Measurements from ENCODE around the gene CCDC78.
A peak's percentile ranks its signal among the peaks of the same experiment; 100 is the strongest.
"Not testable (repeated sequence)": the region's sequence is repeated elsewhere in the genome, so short reads cannot be mapped to it uniquely, and the experiment has no call there.

The CCDC78 gene

DNA sequence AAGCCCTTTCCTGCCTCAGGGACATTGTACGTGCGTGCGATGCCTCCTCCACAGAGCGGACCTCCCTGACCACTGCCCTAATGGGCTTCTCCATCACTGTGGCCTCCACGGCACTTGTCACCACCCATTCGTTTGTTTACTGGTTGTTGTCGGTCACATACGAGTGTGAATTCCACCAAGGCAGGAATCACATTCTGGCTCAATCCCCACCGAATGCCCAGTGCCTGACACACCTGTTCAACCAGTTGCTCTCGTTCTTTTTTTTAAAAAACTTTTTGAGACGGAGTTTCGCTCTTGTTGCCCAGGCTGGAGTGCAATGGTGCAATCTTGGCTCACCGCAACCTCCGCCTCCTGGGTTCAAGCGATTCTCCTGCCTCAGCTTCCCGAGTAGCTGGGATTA is 35.0 kb downstream of the CCDC78 start:
- DNase-seq: not testable (repeated sequence)

DNA sequence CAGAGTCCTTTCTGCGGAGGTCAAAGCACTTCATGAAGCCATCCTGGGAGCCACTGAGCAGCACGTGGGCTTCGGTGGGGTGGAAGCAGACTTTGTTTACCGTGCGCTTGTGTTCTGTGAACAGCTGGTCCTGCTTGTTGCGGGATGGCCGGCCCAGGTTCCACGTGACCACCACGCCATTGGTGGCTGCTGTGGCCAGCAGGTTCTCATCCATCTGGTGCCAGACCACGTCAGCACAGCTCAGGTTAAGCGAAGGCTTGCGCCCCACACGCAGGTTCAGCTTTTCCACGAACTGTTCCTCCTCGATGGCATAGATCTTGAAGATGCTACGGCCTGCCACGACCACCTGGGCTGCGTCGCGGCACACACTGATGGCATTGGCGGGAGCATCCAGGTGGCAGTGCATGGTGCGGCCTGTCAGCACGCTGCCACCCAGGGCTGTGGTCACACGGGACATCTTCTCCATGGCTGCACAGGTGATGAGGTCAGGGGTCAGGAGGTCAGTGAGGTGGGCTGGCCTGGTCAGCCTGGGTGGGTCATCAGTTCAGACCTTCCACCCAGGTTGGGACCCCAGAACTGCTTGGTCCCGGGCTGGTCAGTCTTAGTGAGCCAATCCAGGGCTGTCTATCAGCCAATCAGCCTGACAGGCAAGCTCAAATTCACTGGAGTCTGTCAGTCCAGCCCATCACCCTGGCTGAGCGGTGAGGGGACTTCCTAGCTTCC is 36.9 kb downstream of the CCDC78 start:
- no peak for DNase-seq

DNA sequence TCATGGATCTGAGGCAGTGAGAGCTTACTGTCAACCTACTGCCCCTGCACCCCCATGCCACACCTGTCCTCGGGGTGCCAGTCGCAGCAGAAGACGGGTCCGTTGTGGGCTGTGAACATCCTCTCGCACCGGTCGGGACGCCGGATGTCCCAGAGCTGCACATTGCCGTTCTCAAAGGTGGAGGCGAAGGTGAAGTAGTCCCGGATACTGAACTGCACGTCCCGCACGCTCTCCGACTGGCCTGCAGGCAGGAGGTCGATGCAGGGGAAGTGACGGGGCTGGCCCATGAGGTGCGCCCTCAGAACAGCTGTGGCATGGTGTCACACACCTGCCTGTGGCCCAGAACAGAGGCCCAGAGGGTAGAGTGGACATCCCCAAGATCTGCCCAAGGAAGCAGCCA is 38.7 kb downstream of the CCDC78 start:
- no peak for DNase-seq

DNA sequence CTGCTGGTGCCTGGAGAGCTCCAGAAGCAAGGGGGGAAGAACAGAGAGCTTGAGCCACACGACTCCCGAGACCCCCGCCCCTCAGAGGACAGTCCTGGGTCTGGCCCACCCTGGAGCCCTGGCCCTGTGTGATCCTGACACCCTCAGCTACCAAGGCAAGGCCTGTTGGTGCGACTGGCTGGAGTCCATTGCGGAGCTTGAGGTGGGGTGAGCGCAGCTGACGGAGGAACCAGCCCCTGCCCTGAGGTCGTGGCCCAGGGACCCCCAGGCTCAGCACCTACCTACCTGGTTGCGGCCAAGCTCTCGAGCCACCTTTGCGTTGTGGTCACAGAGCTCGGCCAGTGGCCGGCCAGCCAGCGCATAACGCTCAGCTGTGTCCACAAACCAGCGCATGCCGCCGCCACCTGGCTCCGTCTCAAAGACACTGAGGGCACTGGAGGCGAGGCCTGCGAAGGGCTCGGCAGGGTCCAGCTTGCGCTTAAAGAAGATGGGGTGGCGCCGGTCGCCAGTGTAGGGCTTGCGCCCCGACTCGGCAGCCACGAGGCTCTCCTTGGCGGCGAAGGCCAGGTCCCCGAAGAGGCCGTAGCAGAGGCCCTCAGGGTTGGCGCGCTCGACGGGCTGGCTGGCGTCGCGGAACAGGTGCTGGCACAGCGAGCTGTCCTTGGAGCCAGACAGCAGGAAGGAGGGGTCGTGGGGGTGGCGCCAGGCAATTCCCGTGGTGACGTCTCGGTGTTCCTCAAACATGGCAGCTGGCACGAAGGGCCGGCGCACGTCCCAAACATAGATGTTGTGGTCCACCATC is 39.6 kb downstream of the CCDC78 start:
- DNase-seq: no peak

DNA sequence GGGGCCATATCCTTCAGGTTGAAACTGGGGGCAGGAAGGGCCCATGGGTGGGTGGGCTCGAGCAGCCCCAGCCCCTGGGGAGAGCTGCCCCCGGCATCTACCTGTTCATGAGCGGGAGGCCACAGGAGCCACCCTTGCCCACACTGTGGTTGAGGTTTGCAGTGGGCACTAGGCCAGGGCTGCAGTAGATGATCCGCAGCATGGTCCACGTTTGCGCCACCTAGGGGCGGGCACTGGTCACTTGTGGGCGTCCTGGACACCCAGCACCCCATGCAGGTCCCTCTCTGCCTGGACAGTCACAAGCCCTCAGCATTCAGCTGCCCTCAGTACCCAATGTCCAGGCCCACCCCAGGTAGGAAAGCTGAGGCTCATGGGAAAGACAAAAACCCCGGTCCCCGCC is 40.3 kb downstream of the CCDC78 start:
- no peak for DNase-seq

DNA sequence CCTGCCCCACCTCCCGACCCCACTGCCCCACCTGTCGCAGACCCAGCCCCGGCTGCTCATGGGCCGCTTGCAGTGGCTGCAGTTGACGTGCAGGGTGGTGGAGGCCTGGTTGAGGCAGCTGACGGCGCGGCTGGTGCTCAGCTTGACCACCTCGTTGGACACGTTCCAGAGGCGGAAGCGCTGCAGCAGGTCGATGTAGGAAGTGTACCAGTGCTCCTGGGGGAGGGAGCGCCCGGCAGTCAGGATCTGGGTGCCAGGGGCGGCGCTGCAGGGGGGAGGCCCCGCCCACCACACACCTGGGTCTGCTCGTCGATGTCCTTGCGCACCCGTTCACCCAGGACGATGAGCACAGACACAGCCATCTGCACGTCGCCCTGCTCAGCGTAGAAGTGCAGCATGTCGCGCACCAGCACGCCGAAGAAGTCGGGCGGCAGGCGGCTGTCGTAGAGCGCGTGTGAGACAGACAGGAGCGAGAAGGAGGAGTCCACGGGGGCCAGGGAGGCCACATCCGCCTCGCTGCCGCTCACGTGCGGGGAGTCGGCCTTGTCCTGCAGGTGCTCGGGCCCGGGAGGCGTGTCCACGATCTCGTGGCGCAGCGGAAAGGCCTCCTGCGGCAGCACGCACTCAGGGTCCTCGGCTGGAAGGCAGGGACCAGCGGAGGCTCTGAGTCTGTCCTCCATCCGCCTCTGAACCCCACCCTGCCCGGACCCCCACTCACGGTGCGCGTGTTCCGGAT is 41.1 kb downstream of the CCDC78 start:
- DNase-seq: no peak

DNA sequence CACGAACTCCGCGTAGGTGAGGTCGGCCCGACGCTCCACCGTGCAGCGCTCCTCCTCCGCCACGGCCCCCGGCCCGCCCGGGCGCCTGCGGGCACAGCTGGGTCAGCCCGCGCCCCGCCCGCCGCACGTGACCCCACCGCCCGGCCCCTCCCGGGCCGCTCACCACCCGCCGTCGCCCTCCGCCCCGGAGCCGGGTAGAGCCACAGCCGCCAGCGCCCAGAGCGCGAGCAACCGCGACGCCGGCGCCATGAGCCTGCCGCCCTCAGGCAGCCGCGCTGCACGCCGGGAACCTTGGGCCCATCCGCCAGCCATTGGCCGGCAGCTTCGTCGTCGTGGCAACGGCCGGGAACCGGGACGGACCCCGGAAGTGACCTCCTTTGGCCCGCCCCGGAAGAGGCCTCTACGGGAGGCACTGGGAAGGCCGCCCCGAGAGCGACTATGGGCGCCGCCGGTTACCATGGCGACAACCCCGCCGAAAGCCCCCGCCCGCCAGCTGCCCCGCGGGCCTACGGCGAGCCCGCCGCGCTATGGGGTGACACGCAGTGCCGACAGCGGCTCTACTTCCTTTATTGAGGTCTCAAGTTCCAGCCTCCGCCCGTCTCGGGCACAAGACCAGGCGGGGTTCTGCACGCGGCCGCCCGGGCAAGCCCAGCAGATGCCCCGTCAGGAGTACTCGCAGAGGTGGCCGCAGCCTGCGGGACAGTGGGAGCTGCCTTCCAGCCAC is 42.0 kb downstream of the CCDC78 start, which contains the start of gene JMJD8:
TSS of gene JMJD8 (minus strand) at position 264 of the 724 bp plus-strand sequence. CDS start at position 249, 15 bp downstream.
- peak; percentile 97 for DNase-seq

DNA sequence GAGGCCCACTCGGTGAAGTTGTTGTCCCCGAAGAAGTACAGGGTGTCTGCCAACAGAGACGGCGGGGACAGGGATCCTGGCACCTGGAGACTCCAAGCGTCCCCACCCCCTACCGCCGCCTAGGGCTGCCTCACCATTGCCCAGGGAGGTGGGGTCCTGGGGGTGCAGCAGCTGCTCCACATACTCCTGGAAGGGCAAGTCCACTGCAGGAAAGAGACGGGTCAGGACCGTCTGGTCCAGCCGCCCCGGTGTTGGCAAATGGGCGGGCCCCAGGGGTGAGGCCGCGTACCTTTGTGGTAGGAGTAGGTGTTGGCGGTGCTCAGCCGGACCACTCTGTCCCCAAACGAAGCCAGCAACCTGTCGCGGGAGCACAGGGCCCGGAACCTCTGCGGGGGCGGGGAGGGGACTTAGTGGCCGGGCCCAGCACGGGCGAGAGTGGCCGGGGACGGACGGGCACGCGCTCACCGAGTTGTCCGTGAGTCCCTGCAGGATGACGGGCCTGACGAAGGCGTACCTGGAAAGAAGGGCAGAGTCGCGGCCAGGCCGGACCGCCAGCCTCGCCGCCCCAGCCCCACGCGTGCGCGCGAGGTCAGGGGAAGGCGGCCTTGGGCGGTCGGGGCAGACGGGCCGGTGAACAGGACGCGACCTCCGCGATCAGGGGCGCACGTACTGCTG is 42.7 kb downstream of the CCDC78 start:
- no peak for DNase-seq

DNA sequence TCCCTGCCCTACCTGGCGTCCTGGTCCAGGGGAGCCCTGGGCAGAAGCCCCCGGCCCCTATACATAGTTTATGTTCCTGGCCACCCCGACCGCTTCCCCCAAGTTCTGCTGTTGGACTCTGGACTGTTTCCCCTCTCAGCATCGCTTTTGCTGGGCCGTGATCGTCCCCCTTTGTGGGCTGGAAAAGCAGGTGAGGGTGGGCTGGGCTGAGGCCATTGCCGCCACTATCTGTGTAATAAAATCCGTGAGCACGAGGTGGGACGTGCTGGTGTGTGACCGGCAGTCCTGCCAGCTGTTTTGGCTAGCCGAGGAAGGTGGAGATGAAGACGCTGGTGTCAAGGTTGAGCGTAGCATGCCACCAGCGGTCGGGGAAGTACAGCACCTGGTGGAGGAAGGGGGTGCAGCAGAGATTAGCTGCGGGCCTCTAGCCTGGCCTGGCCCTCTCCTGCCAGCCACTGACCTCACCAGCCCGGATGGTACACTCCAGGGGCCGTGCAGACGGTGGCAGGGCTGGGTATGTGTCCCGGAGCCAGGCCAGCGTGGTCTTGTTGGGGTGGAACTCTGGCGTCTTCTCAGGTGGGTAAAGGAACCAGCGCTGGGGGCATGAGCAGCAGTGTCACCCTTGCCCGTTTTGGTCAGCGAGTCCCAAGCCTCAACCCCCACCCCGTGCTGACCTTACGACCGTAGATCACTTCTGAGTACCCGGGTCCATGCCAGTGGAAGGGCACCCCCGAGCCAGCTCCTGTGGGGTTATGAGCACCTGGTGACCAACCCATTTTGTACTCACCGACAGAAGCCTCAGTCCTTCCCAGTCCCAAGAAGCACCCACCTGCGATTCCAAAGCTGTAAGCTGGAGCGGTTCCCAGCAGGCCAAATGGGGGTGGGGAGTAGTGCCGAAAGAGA is 43.5 kb downstream of the CCDC78 start:
- DNase-seq: no peak

DNA sequence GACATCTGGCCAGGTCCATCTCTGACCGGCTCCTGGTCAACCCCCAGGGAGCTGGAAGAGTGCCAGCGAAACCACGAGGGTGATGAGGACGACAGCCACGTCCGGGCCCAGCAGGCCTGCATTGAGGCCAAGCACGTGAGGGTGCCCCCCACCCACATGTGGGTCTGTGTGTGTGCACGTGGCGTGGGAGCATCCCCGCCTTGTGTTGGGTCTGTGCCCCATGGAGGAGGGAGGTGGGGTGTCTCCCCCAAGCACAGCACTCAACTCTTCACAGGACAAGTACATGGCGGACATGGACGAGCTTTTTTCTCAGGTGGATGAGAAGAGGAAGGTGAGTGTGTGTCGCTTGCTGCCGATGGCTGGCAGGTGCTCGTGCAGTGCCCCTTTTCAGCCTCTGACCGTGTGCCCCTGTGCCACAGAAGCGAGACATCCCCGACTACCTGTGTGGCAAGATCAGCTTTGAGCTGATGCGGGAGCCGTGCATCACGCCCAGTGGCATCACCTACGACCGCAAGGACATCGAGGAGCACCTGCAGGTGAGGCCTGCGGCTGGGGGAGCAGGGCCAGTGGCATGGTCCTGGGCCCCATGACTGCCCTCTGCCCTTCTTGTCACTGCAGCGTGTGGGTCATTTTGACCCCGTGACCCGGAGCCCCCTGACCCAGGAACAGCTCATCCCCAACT is 44.4 kb downstream of the CCDC78 start:
- no peak for DNase-seq

DNA sequence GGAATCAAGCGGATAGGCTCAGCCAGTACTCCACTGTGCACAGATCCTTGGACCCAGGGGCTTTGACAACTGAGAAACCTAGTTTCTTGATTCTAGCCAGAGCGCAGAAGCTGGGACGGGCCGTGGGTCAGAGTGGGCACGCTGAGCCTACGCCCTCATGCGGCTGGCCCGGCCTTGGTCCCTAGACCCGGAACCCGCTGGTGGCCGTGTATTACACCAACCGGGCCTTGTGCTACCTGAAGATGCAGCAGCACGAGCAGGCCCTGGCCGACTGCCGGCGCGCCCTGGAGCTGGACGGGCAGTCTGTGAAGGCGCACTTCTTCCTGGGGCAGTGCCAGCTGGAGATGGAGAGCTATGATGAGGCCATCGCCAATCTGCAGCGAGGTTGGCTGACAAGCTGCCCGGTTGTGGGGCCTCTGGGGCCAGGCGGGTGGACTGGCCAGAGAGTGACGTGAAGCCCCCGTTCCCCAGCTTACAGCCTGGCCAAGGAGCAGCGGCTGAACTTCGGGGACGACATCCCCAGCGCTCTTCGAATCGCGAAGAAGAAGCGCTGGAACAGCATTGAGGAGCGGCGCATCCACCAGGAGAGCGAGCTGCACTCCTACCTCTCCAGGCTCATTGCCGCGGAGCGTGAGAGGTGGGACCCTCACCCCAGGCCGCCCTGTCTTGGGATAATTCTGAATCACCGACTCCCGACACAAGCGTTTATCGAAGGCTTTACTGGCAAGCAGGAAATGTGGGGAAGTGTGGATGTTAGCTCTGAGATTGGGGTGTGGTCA is 45.1 kb downstream of the CCDC78 start:
- DNase-seq: no peak

DNA sequence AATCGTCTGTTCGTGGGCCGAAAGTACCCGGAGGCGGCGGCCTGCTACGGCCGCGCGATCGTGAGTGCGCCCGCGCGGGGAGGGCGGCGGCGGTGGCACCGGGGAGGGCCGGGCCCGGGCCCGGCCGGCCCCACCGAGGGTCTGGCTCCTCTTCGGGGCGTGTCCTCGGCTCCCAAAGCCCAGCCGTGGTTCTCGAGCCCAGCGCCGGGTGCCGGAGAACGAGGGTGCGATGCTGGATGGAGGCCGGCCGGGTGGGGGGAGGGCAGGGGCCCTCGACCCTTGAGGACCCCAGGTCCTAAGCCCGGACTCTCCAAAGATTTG is 45.7 kb downstream of the CCDC78 start:
- no peak for DNase-seq

DNA sequence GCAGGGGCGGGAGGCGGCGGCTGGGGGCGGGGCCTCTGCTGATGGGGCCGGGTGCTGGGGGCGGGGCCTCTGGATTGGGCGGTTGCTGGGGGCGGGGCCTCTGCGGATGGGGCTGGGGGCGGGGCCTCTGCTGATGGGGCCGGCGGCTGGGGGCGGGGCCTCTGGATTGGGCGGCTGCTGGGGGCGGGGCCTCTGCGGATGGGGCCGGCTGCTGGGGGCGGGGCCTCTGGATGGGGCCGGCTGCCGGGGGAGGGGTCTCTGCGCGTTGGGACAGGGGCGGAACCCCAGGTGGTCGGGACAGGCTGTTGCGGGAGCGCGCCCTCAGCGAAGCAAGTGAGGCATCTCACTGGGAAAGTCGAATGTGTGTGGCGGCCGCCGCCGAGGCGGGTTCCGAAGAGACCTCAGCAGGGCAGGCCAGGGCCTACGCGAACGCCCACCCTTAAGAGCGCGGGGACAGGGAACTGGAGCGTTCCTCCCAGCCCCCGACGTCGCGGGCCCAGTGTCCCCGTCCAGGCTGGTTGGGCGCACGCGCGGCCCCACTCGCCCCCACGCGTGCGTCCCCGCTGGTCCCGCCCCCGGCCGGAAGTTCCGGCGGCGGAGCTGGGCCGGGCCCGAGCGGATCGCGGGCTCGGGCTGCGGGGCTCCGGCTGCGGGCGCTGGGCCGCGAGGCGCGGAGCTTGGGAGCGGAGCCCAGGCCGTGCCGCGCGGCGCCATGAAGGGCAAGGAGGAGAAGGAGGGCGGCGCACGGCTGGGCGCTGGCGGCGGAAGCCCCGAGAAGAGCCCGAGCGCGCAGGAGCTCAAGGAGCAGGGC is 46.2 kb downstream of the CCDC78 start, which contains the start of gene STUB1:
TSS of gene STUB1 (plus strand) at position 597 of the 811 bp plus-strand sequence. CDS start at position 713, 116 bp downstream.
- DNase-seq: peak; percentile 88

DNA sequence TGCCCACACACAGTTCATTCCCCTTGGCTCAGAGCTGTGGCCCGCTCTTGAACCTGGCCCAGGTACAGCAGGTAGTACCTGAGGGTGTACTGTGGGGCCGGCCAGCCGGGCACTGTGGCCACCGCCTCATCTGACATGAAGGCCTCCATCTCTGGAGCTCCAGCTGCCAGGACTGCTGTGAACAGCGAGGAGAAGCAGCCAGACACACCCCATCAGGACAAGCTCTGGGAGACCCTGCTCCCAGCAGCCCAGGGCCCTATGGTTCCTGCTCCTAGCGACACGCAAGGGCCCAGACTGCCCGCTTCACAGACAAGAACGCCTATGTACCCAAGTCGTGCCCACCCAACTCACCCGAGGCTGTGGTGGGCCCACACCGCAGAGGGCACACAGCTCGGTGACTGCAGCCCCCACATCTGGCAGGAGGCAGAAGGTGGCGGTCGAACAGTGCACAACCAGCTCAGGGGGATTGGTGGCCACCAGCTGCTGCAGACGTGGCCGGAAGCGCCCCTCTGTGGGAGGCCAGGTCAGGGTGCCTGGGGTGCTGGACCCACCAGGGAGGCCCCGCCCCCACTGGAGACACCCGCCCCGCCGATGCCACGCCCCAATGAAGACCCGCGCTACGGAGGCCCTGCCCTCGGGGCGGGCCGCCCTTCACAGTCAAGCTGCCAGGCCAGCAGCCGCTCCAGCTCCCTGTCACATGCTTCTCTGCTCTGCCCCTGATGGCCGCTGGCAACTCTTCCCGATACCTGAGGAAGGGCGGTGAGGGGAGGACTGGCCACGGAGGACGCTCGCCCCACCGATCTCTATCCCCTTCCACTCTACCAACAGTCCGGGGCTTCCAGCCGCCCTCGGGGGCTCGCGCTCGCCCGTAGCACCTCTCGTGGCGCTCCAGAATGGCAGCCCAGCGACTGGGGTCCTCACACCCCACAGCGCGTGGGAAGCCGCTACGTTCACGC is 47.1 kb downstream of the CCDC78 start:
- peak; percentile 55 for DNase-seq

DNA sequence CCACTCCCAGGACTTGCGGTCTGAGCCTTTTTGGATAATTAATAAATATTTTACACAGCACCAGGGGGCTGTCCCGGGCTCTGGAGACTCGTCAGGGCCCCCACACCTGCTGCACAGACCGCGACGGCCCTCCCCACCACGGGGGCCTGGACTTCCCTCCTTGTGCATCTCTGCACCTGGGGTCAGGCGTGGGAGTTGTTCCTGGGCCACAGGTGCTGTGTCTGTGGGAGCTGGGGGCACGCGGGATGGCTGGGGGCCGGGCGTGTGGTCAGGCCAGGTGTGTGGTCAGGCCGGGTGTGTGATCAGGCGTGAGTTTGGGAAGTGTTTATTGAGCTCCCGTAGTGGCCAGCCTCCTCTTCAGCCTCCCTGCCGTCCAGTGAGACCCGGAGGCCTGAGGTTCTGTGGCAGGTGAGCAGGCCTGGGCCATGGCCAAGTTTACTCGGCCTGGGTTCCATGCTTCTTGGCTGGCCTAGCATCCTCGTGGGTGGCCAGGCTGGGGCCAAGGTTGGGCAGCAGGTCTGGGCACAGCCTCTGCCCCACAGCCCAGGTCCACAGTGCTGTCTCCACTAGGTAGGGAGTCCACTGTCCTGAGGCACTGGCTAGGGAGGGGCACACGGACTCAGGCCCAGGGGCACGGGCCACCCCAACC is 47.9 kb downstream of the CCDC78 start:
- no peak for DNase-seq

DNA sequence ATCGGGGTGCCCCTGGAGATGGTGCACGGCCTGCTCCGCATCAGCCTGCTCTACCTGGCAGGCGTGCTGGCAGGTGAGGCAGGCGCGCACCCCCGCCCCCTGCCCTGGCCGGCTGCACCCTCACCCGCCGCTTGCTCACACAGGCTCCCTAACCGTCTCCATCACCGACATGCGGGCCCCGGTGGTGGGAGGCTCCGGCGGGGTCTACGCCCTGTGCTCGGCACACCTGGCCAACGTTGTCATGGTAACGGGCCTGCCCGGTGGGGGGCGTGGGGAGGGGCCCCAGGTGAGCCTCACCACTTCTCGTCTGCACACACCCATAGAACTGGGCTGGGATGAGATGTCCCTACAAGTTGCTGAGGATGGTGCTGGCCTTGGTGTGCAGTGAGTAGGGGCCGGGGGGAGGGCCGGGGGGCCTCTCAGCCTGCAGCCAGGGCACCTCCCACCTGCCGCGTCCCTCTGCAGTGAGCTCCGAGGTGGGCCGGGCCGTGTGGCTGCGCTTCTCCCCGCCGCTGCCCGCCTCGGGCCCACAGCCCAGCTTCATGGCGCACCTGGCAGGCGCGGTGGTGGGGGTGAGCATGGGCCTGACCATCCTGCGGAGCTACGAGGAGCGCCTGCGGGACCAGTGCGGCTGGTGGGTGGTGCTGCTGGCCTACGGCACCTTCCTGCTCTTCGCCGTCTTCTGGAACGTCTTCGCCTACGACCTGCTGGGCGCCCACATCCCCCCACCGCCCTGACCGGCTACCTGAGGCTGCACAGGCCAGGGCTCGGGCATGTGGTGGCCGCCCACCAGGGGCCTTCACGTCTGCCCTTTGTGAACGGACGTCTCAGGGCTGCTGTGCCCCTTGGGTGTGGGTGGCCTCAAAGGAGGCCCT is 48.7 kb downstream of the CCDC78 start:
- no peak for DNase-seq

Data from activated CD8-positive, alpha-beta memory T cell treated with anti-CD3 and anti-CD28 coated beads, Interleukin-2, amount 50 U/mL, for 4 hours (primary cell).